PC-3 (cell line): ENCODE data around the gene LRRC8C. TPM values are rescaled to one million over a fixed set of nuclear protein-coding genes. Genes with fewer than 3 reads are reported as not detected.
A peak's percentile ranks its signal among the peaks of the same experiment; 100 is the strongest.

ENCODE experiments used
- ATAC-seq: fragments of 200-7000 bp; cut with Tn5 transposase; 2 replicates; pipeline ENCODE4 v1.9.1; 2020; ENCODE audit warnings: mild to moderate bottlenecking, moderate library complexity
- BruUV-seq: library from RNA; stranded (reverse); fragments of 400-500 nt; replicated peaks from 2 replicates; lab custom pipeline; 2021; lab: Mats Ljungman, UMichigan
- CTCF ChIA-PET: fragments of 300-600 bp; sonication (Branson Sonifier 250); formaldehyde crosslinking; loops from one replicate; lab custom pipeline; 2022; ENCODE audit warnings: antibody characterized with exemption; lab: Charles Lee
- POLR2A ChIA-PET: fragments of 300-600 bp; sonication (Branson Sonifier 250); formaldehyde crosslinking; loops from one replicate; lab custom pipeline; 2022; ENCODE audit warnings: antibody characterized with exemption; ENCODE audit not compliant: unreplicated experiment; lab: Charles Lee
- DNase-seq: peaks from one replicate; pipeline ENCODE4 v3.0.0-alpha.2; 2015
- H2AFZ ChIP-seq: fragments of 300-600 bp; sonication (generic); 2 replicates; pipeline ENCODE4 v1.6.0; 2016; ENCODE audit warnings: antibody characterized with exemption, low read length
- H3F3A ChIP-seq: fragments of 300-600 bp; sonication (generic); one replicate; pipeline ENCODE4 v1.6.0; 2017; ENCODE audit warnings: antibody characterized with exemption, low read length, control low read depth, mild to moderate bottlenecking; ENCODE audit not compliant: unreplicated experiment
- H3K27ac ChIP-seq: fragments of 300-600 bp; sonication (generic); 2 replicates; pipeline ENCODE4 v1.5.1; 2016; ENCODE audit warnings: mild to moderate bottlenecking, low read length
- H3K27me3 ChIP-seq: fragments of 300-600 bp; sonication (generic); 2 replicates; pipeline ENCODE4 v1.6.1; 2016; ENCODE audit warnings: low read length, mixed read lengths
- H3K36me3 ChIP-seq: fragments of 300-600 bp; sonication (generic); 2 replicates; pipeline ENCODE4 v1.6.1; 2016; ENCODE audit warnings: low read depth, mixed run types, low read length, mixed read lengths
- H3K4me1 ChIP-seq: fragments of 300-600 bp; sonication (generic); 2 replicates; pipeline ENCODE4 v1.5.1; 2016; ENCODE audit warnings: low read length; ENCODE audit not compliant: insufficient read depth
- H3K4me2 ChIP-seq: fragments of 300-600 bp; sonication (generic); 2 replicates; pipeline ENCODE4 v1.6.0; 2016; ENCODE audit warnings: low read length
- H3K4me3 ChIP-seq: fragments of 300-600 bp; sonication (generic); 2 replicates; pipeline ENCODE4 v1.5.1; 2016; ENCODE audit warnings: mild to moderate bottlenecking, low read length, mixed read lengths
- H3K79me2 ChIP-seq: fragments of 300-600 bp; sonication (generic); 2 replicates; pipeline ENCODE4 v1.6.1; 2017; ENCODE audit warnings: low read length, mixed read lengths
- H3K9ac ChIP-seq: fragments of 300-600 bp; sonication (generic); 2 replicates; pipeline ENCODE4 v1.6.0; 2016; ENCODE audit warnings: mild to moderate bottlenecking, low read length
- H3K9me2 ChIP-seq: fragments of 300-600 bp; sonication (generic); replicated peaks from 2 replicates; pipeline ENCODE4 v1.6.1; 2016; ENCODE audit warnings: mixed run types, low read length, mixed read lengths
- H3K9me3 ChIP-seq: fragments of 300-600 bp; sonication (generic); 2 replicates; pipeline ENCODE4 v1.6.1; 2016; ENCODE audit warnings: low read length, mixed read lengths
- H4K20me1 ChIP-seq: fragments of 300-600 bp; sonication (generic); 2 replicates; pipeline ENCODE4 v1.6.1; 2016; ENCODE audit warnings: low read length, mixed read lengths
- CTCF ChIP-seq: fragments of 300-600 bp; sonication (generic); conservative IDR thresholded peaks from 2 replicates; pipeline ENCODE4 v1.5.1; 2017; ENCODE audit warnings: antibody characterized with exemption, low read depth, mild to moderate bottlenecking, low read length
- EZH2phosphoT487 ChIP-seq: fragments of 300-600 bp; sonication (generic); IDR thresholded peaks from 2 replicates; pipeline ENCODE4 v1.6.1; 2018; ENCODE audit warnings: mild to moderate bottlenecking, antibody characterized with exemption, low read length, borderline replicate concordance
- intact Hi-C: fragments of 100-400 bp; cut with micrococcal nuclease; formaldehyde crosslinking; loops from 2 replicates; pipeline ENCODE4 v1.9.0; 2023
- total RNA-seq: library from RNA; depleted of rRNA; stranded (reverse); fragments of >200 nt; gene quantifications from 2 replicates; pipeline ENCODE4 v1.2.3, GENCODE V29; 2014

LRRC8C gene
- total RNA-seq, 1 experiment from 2014 or later: 4.3 TPM

DNA sequence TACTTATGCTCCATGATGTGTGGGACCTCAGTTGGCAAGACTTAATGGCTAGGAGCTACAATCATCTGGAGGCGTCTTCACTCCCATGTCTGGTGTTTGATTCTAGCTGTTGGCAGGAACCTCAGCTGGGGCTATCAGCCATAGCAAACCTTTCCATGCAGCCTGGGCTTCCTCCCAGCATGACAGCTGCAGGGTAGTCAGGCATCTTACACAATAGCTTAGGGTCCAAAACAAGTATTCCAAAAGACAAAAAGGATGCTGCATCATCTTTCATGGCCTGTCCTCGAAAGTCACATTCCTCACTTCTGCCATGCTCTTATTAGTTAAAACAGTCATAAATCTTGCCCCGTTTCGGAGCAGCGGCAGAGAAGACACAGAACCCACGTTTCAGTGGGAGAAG lies 90.9 kb downstream of the LRRC8C start:
- BruUV-seq: no TSS peak

GRCh38 chr1:89724369-89725010 lies 91.6 kb downstream of the LRRC8C start:
- intact Hi-C loops: loop anchor here (5.0 kb wide), 1 partner anchor 38 kb away; no protein-coding TSS in a partner anchor
- Histone ChIP-seq H3K4me1 (peaks cover 39% of the 10 kb centered on the region), H3K9me2 (no peaks in the 10 kb centered on the region), H3K4me2 (peak overlapping the region; percentile 45), H3K36me3 (no peaks in the 10 kb centered on the region), H3K27ac (peak overlapping the region; percentile 74), H3K27me3 (no peaks in the 10 kb centered on the region), H3F3A (no peaks in the 10 kb centered on the region), H3K79me2 (no peaks in the 10 kb centered on the region), H4K20me1 (no peaks in the 10 kb centered on the region), H2AFZ (peak overlapping the region; percentile 36), H3K9ac (peak overlapping the region; percentile 5; the same call in 1 of the 2 replicates), H3K9me3 (no peaks in the 10 kb centered on the region), H3K4me3 (no peak overlapping the region)
- ATAC-seq: peak; percentile 88
- TF ChIP-seq EZH2phosphoT487: no peak
- BruUV-seq: no TSS peak
- peak; percentile 79 for DNase-seq
- ChIA-PET POLR2A (no interaction called here), CTCF (no interaction called here)

More for the DNA sequence above, 90.9 kb downstream of the LRRC8C start:
- DNase-seq (no peak), ATAC-seq (no peak)
- POLR2A ChIA-PET: no interaction called here
- TF ChIP-seq CTCF: no peak
- Histone ChIP-seq H3K9me3 (no peaks in the 10 kb centered on the region), H3K4me3 (no peak overlapping the region), H3F3A (no peaks in the 10 kb centered on the region), H3K36me3 (no peaks in the 10 kb centered on the region), H3K79me2 (no peaks in the 10 kb centered on the region), H3K4me1 (peaks cover 45% of the 10 kb centered on the region), H4K20me1 (no peaks in the 10 kb centered on the region), H3K4me2 (no peak overlapping the region), H3K9ac (no peak overlapping the region), H3K9me2 (no peaks in the 10 kb centered on the region), H3K27ac (peak overlapping the region; percentile 74), H3K27me3 (no peaks in the 10 kb centered on the region), H2AFZ (no peak overlapping the region)
- intact Hi-C loops: loop anchor here (5.0 kb wide), 1 partner anchor 38 kb away; no protein-coding TSS in a partner anchor
- CTCF ChIA-PET: no interaction called here

DNA sequence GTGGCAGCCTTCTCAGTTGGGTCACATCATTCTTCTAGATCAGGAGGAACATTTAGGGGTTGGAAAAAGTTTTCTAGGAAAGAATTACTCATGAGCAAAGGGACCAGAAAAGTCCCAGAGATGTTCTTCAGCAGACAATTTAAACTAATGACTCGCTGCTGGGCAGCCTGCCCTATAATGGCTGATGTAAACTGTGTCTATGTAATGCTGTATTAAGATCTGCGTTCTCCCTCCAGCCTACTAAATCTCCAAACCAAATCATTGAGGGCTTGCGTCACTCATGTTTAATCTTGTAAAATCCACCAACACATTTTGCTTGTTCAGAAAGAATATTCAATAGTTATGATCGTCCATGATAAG lies 92.1 kb downstream of the LRRC8C start:
- BruUV-seq: no TSS peak
- Histone ChIP-seq H4K20me1 (no peaks in the 10 kb centered on the region), H3K4me2 (peak overlapping the region; percentile 45), H3F3A (no peaks in the 10 kb centered on the region), H3K9me2 (no peaks in the 10 kb centered on the region), H3K27me3 (no peaks in the 10 kb centered on the region), H3K79me2 (no peaks in the 10 kb centered on the region), H3K4me3 (no peak overlapping the region), H3K4me1 (peaks cover 34% of the 10 kb centered on the region), H3K27ac (peak overlapping the region; percentile 74), H2AFZ (peak overlapping the region; percentile 36), H3K9me3 (no peaks in the 10 kb centered on the region), H3K36me3 (no peaks in the 10 kb centered on the region), H3K9ac (peak overlapping the region; percentile 5; the same call in 1 of the 2 replicates)
- ChIA-PET POLR2A (no interaction called here), CTCF (no interaction called here)
- TF ChIP-seq CTCF: no peak
- intact Hi-C loops: no loop called here
- ATAC-seq (peak; percentile 41), DNase-seq (peak; percentile 49)
